K562 (cell line): Measurements from ENCODE around the gene PRMT3. TPM values are rescaled to one million over a fixed set of nuclear protein-coding genes. Genes with fewer than 3 reads are reported as not detected.

Experiments
- AFF4 ChIP-seq: sonication (generic); formaldehyde crosslinking; IDR thresholded peaks from 2 replicates; pipeline ENCODE4 v1.8.0; 2023; ENCODE audit warnings: mild to moderate bottlenecking, missing genetic modification reagents
- ATF1 ChIP-seq, 2 experiments: fragments of 450-650 bp in 1 of 2; IDR thresholded peaks; 2 replicates each; pipeline ENCODE4 v1.6.1; 2016; ENCODE audit warnings: missing compliant biosample characterization in 1 of 2, missing genetic modification characterization in 1 of 2
- EHMT2 ChIP-seq: fragments of 450-650 bp; IDR thresholded peaks from 2 replicates; pipeline ENCODE4 v1.6.1; 2018; ENCODE audit warnings: antibody characterized with exemption
- EP400 ChIP-seq: fragments of 450-650 bp; IDR thresholded peaks from 2 replicates; pipeline ENCODE4 v1.6.1; 2017; ENCODE audit warnings: antibody characterized with exemption, mild to moderate bottlenecking, moderate library complexity
- HDAC1 ChIP-seq, 2 experiments: fragments of 450-650 bp; IDR thresholded peaks; 2 replicates each; pipeline ENCODE4 v1.6.1; 2016 to 2017; ENCODE audit warnings: inconsistent platforms in 1 of 2, mild to moderate bottlenecking in 1 of 2, moderate library complexity in 1 of 2
- NFIC ChIP-seq: fragments of 450-650 bp; IDR thresholded peaks from 2 replicates; pipeline ENCODE4 v1.6.1; 2017; ENCODE audit warnings: mild to moderate bottlenecking, inconsistent platforms
- NR1H2 ChIP-seq: sonication (generic); formaldehyde crosslinking; IDR thresholded peaks from 2 replicates; pipeline ENCODE4 v1.4.0; 2020; ENCODE audit warnings: mild to moderate bottlenecking, missing genetic modification reagents
- TAF9B ChIP-seq: fragments of 450-650 bp; IDR thresholded peaks from 2 replicates; pipeline ENCODE4 v1.6.1; 2018; ENCODE audit warnings: mild to moderate bottlenecking; ENCODE audit not compliant: partially characterized antibody
- TAL1 ChIP-seq: fragments of 450-650 bp; IDR thresholded peaks from 2 replicates; pipeline ENCODE4 v1.6.1; 2016; ENCODE audit warnings: mild to moderate bottlenecking
- TFE3 ChIP-seq: fragments of 450-650 bp; formaldehyde crosslinking; IDR thresholded peaks from 2 replicates; pipeline ENCODE4 v1.4.0; 2020; ENCODE audit warnings: mild to moderate bottlenecking, mixed read lengths
- ZBTB2 ChIP-seq: fragments of 450-650 bp; IDR thresholded peaks from 2 replicates; pipeline ENCODE4 v1.6.1; 2016; ENCODE audit warnings: antibody characterized with exemption
- ZEB2 ChIP-seq: fragments of 450-650 bp; IDR thresholded peaks from 2 replicates; pipeline ENCODE4 v1.6.1; 2016
- ZNF184 ChIP-seq: sonication (generic); formaldehyde crosslinking; IDR thresholded peaks from 2 replicates; pipeline ENCODE4 v1.5.0; 2020; ENCODE audit warnings: missing genetic modification reagents
- ZNF316 ChIP-seq: fragments of 450-650 bp; IDR thresholded peaks from 2 replicates; pipeline ENCODE4 v1.6.1; 2016
- ZNF592 ChIP-seq: fragments of 450-650 bp; IDR thresholded peaks from 2 replicates; pipeline ENCODE4 v1.6.1; 2017; ENCODE audit warnings: antibody characterized with exemption, mild to moderate bottlenecking
- ZNF77 ChIP-seq: fragments of 250-450 bp; sonication (Bioruptor Pico); IDR thresholded peaks from 2 replicates; pipeline ENCODE4 v1.5.0; 2020
- polyA plus RNA-seq, 8 experiments: library from polyadenylated mRNA; depleted of rRNA in 4 of 8; stranded (reverse) in 5 of 8; unstranded in 3 of 8; fragments of >200 nt; fragmentation: Nextera tagmentation in 2 of 8; fragmentation: Illumina TruSeq in 1 of 8; extraction: Ambion mirVana in 2 of 8; extraction: Trizol in 1 of 8; gene quantifications; 2 replicates each; pipeline versions ENCODE4 v1.2.1 to v1.2.3, GENCODE V29; 2011 to 2014; ENCODE audit warnings: inconsistent platforms in 1 of 8, missing spikeins in 1 of 8
- total RNA-seq, 7 experiments: library from RNA; depleted of rRNA in 6 of 7; stranded (reverse); fragments of >200 nt in 6 of 7; fragmentation: Illumina TruSeq in 2 of 7; extraction: Trizol in 2 of 7; gene quantifications; 2 replicates each; pipeline versions ENCODE4 v1.2.1 to v1.2.3, GENCODE V29; 2011 to 2021; ENCODE audit warnings: low replicate concordance in 1 of 7

PRMT3 gene
- total and polyA plus RNA-seq, 9 of the 15 experiments (the other 6 are each of a cell fraction or from before 2014, with no cell fraction given) = 24.0 to 62.1 (median 44.7) TPM

- TF ChIP-seq ZNF592 (peak; percentile 93), NFIC (peak; percentile 8; the same call in 1 of the 2 replicates), ZNF316 (peak; percentile 78), EP400 (peak; percentile 35), TFE3 (CRISPR knock-in tag) (no peak), ZNF184 (CRISPR knock-in tag) (no peak), ZEB2 (0 out of 2 replicates have a peak, but pooled peaks have one; percentile 16), ATF1 (CRISPR knock-in tag; IDR thresholded peaks at IDR 0.05) (no peak), ATF1 (tag; IDR thresholded peaks at IDR 0.05) (0 out of 2 replicates have a peak, but pooled peaks have one; percentile 28), EHMT2 (peak; percentile 50; the same call in 1 of the 2 replicates), ZNF77 (CRISPR knock-in tag) (no peak), TAF9B (peak; percentile 29), HDAC1 (IDR thresholded peaks at IDR 0.05) (peak in 1 of 2 experiments; percentile 36; a peak in 1 of 4 replicates), AFF4 (CRISPR knock-in tag) (no peak), NR1H2 (CRISPR knock-in tag) (no peak), ZBTB2 (0 out of 2 replicates have a peak, but pooled peaks have one; percentile 21), TAL1 (0 out of 2 replicates have a peak, but pooled peaks have one; percentile 3)
These were observed 90.0 kb downstream of the PRMT3 start (continued) for GRCh38 chr11:20477418-20478090.
